Fibroblast of pulmonary artery (primary cell): ENCODE results near the gene AGAP1.

Experiments
- DNase-seq: peaks from one replicate; pipeline ENCODE4 v3.0.0-alpha.2; 2010; ENCODE audit warnings: low read depth
- H3K4me3 ChIP-seq: replicated peaks from 2 replicates; pipeline ENCODE4 v1.5.1; 2011; ENCODE audit warnings: low read depth, mild to moderate bottlenecking, control low read depth, low read length, moderate library complexity
- CTCF ChIP-seq: IDR thresholded peaks from 2 replicates; pipeline ENCODE4 v1.5.1; 2011; ENCODE audit warnings: mild to moderate bottlenecking, control low read depth, low read length, inconsistent platforms; ENCODE audit errors: missing control alignments

The AGAP1 gene

GRCh38 chr2:235868645-235869044, 374.8 kb downstream of the AGAP1 start:
- peak; percentile 7 for DNase-seq
- TF ChIP-seq CTCF, result no peak
- no peak overlapping the region for H3K4me3 ChIP-seq

DNA sequence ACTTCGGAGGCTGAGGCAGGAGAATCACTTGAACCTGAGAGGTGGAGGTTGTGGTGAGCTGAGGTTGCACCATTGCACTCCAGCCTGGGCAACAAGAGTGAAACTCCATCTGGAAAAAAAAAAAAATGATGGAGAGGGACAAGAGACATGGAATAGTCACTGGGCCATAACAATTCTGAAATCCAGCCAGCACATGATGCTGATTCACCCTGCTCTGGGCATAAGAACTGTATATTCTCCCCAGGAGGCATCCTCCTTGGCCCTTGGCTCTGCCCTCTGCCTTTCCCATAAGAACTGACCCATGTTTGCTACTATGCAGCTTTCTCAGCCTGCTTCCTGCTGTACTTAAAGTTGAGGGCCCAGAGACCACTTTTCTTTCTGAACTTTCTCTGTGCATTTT, 376.7 kb downstream of the AGAP1 start:
- no peak for DNase-seq
- no peak overlapping the region for H3K4me3 ChIP-seq
- TF ChIP-seq CTCF, result no peak

DNA sequence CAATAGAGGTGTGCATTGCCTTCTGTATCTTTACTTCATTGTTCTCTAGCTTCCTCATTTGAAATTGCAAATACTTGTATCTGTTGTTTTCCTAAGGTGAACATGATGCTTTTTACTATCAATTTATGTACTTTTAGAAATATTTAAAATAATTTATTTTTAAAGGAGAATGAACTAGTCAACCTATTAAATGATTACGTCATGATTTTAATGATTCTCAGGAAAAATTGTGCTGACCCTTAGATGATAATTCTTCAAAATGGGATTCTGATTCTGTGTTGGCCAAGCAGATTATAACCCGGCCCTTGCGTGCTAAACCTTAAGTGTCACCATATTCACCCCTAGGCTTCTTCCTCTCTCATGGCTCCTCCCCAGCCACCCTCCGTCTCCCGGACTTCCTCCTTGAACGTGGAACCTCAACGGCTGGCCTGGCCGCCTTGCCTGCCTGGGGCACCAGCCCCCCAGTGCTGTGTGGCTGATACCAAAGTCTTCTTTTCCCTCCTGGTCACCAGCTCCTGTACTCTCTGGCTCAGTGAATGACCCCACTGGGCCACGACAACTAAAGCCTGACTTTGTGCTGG, 382.3 kb downstream of the AGAP1 start:
- DNase-seq, result no peak
- no peak for TF ChIP-seq CTCF
- H3K4me3 ChIP-seq, result no peak overlapping the region

DNA sequence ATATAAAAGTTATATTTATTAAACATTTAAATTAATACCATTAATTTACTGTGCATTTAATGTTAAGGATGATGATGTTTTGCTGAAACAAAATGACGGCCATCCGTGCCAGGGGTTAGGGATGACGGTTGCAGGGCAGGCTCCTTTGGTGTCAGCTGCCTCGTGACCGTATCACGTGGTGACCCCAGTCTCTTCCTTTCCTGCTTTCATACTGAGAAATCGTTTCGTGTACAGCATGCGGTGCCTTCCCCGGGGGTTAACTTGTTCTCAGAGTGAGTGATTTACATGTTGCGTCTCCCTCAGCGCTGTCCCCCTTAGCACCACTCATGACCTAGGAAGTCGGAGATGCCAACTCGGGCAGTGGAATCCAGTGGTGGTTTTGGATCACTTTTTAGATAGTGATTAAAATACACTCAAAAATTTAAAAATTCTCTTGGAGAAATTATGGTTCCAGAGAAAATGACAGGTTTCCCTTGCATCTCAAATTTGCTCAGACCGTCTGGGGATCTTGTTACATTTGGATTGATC, 383.5 kb downstream of the AGAP1 start:
- no peak for TF ChIP-seq CTCF
- DNase-seq, result no peak
- H3K4me3 ChIP-seq, result no peak overlapping the region

- no peak for DNase-seq
- no peak for TF ChIP-seq CTCF
These were observed 385.3 kb downstream of the AGAP1 start for GRCh38 chr2:235879116-235879515.

DNA sequence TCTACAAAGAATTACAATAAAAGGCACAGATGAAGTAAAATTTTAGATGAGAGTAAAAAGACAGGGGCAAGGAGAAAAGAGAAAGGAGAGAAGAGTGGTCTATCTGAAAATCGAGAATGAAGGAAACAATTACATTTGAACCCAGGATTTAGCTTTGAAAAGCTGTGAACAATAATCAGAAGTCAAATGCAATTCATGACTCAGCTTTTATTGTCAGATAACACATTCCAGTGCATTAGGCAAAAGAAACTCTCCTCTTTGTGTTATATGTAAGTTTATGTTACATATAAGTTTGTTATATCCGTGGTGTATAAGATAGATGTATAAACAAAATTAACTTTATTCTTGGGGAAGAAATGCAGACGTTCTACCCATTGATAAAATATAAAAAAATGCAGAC, 389.8 kb downstream of the AGAP1 start:
- DNase-seq, result peak; percentile 19
- no peak for TF ChIP-seq CTCF

More at GRCh38 chr2:235879116-235879515, 385.3 kb downstream of the AGAP1 start:
- H3K4me3 ChIP-seq, result no peak overlapping the region

DNA sequence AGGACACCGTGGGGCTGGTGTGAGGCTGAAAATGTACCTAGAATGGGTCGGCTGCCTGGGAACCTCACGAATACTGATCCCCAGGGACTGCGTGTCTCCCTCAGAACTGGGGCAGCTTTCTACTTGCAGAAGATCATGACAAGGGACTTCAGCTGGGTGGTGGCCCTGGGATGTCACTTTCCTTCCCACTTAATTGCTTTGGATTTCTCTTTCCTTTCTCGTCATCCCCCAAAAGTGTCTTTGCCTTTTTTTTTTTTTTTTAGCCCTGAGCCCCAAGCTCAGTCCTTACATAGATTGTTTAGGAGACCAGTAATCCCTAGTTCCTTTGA, 395.4 kb downstream of the AGAP1 start:
- H3K4me3 ChIP-seq, result no peak overlapping the region
- no peak for DNase-seq
- TF ChIP-seq CTCF, result no peak

More for the DNA sequence above, 389.8 kb downstream of the AGAP1 start:
- no peak overlapping the region for H3K4me3 ChIP-seq
